GM12878 (cell line): ENCODE measurements around the gene EPO. TPM values are rescaled to one million over a fixed set of nuclear protein-coding genes. Genes with fewer than 3 reads are reported as not detected.
A peak's percentile ranks its signal among the peaks of the same experiment; 100 is the strongest.

Source experiments
- CEBPZ ChIP-seq: fragments of 150-350 bp; IDR thresholded peaks from 2 replicates; pipeline ENCODE4 v1.6.1; 2016; ENCODE audit warnings: low read depth, low read length
- CHD4 ChIP-seq: fragments of 200-600 bp; sonication (generic); IDR thresholded peaks from 2 replicates; pipeline ENCODE4 v1.6.1; 2016; ENCODE audit warnings: mild to moderate bottlenecking
- E2F8 ChIP-seq: fragments of 450-650 bp; IDR thresholded peaks from 2 replicates; pipeline ENCODE4 v1.6.1; 2018; ENCODE audit warnings: mild to moderate bottlenecking, low read depth, moderate library complexity; ENCODE audit not compliant: partially characterized antibody
- GATAD2B ChIP-seq: fragments of 450-650 bp; conservative IDR thresholded peaks from 2 replicates; pipeline ENCODE4 v1.6.1; 2017; ENCODE audit warnings: low read depth, mild to moderate bottlenecking, moderate library complexity
- IRF3 ChIP-seq: fragments of 450-650 bp; IDR thresholded peaks from 2 replicates; pipeline ENCODE4 v1.6.1; 2014; ENCODE audit warnings: mild to moderate bottlenecking
- JUNB ChIP-seq: IDR thresholded peaks from 2 replicates; pipeline ENCODE4 v1.6.1; 2016; ENCODE audit warnings: antibody characterized with exemption, mild to moderate bottlenecking
- MTA2 ChIP-seq: fragments of 450-650 bp; IDR thresholded peaks from 2 replicates; pipeline ENCODE4 v1.6.1; 2016; ENCODE audit warnings: low read depth, mild to moderate bottlenecking, moderate library complexity
- MYC ChIP-seq: IDR thresholded peaks from 2 replicates; pipeline ENCODE4 v1.6.1; 2011; ENCODE audit warnings: mild to moderate bottlenecking, low read length, moderate library complexity, inconsistent platforms; ENCODE audit not compliant: insufficient read depth, insufficient replicate concordance, insufficient read length, severe bottlenecking
- RCOR1 ChIP-seq: conservative IDR thresholded peaks from 2 replicates; pipeline ENCODE4 v1.6.1; 2012; ENCODE audit warnings: low read depth, low read length, improper control_type of control experiment
- SIN3A ChIP-seq: IDR thresholded peaks from 2 replicates; pipeline ENCODE4 v1.6.1; 2012; ENCODE audit warnings: low read depth, low read length, improper control_type of control experiment
- USF2 ChIP-seq: IDR thresholded peaks from 2 replicates; pipeline ENCODE4 v1.6.1; 2011; ENCODE audit warnings: low read depth, low read length, improper control_type of control experiment, borderline replicate concordance
- ZBTB4 ChIP-seq: fragments of 450-650 bp; formaldehyde crosslinking; IDR thresholded peaks from 2 replicates; pipeline ENCODE4 v1.4.0; 2022; ENCODE audit warnings: mild to moderate bottlenecking, moderate library complexity
- ZNF687 ChIP-seq: fragments of 450-650 bp; IDR thresholded peaks from 2 replicates; pipeline ENCODE4 v1.6.1; 2017; ENCODE audit warnings: mild to moderate bottlenecking, moderate library complexity
- polyA plus RNA-seq, 11 experiments: library from polyadenylated mRNA; depleted of rRNA in 4 of 11; unstranded in 6 of 11; stranded (reverse) in 5 of 11; fragments of >200 nt; fragmentation: Nextera tagmentation in 4 of 11; fragmentation: Illumina TruSeq in 1 of 11; extraction: Ambion mirVana in 4 of 11; extraction: Trizol in 1 of 11; gene quantifications; 1 replicate in 1 of 11; 2 replicates in 10 of 11; pipeline versions ENCODE4 v1.2.1 to v1.2.3, GENCODE V29; 2011 to 2016; ENCODE audit warnings: inconsistent platforms in 2 of 11, missing spikeins in 2 of 11, low read depth in 1 of 11
- total RNA-seq, 4 experiments: library from RNA; depleted of rRNA in 3 of 4; stranded (reverse); fragments of >200 nt in 3 of 4; fragmentation: Illumina TruSeq in 1 of 4; extraction: Trizol in 1 of 4; gene quantifications; 2 replicates each; pipeline versions ENCODE4 v1.2.1 to v1.2.3, GENCODE V29; 2013 to 2021

EPO gene
- total and polyA plus RNA-seq, 10 of the 15 experiments (the other 5 are each of a cell fraction or from before 2014, with no cell fraction given) = 0.06 to 0.19 TPM; not detected in 8

GRCh38 chr7:100673942-100674410 lies 46.3 kb upstream of the EPO start (continued):
- TF ChIP-seq ZNF687 (no peak), SIN3A (0 out of 2 replicates have a peak, but pooled peaks have one; percentile 2), JUNB (no peak), MTA2 (0 out of 2 replicates have a peak, but pooled peaks have one; percentile 3), CHD4 (no peak), E2F8 (no peak), MYC (peak; percentile 2), CEBPZ (no peak), USF2 (no peak), RCOR1 (no peak), ZBTB4 (CRISPR knock-in tag) (no peak), GATAD2B (no peak; the same call in none of the 2 replicates), IRF3 (no peak)
- TF ChIP-seq, all 136 proteins: peak for 5
